Ramos (cell line): Measurements from ENCODE around the gene AMDHD1.
"Not testable (repeated sequence)": the region's sequence is repeated elsewhere in the genome, so short reads cannot be mapped to it uniquely, and the experiment has no call there.

Experiments used
- in situ Hi-C: fragments of 300-500 bp; cut with MboI; formaldehyde crosslinking; loops from one replicate; pipeline ENCODE4 v1.14.3; 2022; ENCODE audit warnings: low sequenced_read_pairs; ENCODE audit not compliant: unreplicated experiment

The AMDHD1 gene

GRCh38 chr12:95962222-95962621 is 19.1 kb downstream of the AMDHD1 start:
- in situ Hi-C loops: no loop called here

- in situ Hi-C loops: no loop called here
Measured at GRCh38 chr12:95963096-95963495, 20.0 kb downstream of the AMDHD1 start.

- in situ Hi-C loops: no loop called here
Measured at GRCh38 chr12:95966287-95966870, 23.2 kb downstream of the AMDHD1 start.

- in situ Hi-C loops: no loop called here
Measured at GRCh38 chr12:95967301-95967700, 24.2 kb downstream of the AMDHD1 start.

GRCh38 chr12:95969116-95969515 is 26.0 kb downstream of the AMDHD1 start:
- in situ Hi-C loops: not testable (repeated sequence)

GRCh38 chr12:95970905-95971304 is 27.8 kb downstream of the AMDHD1 start:
- in situ Hi-C loops: no loop called here

GRCh38 chr12:95972832-95973456 is 29.8 kb downstream of the AMDHD1 start:
- in situ Hi-C loops: no loop called here

- in situ Hi-C loops: no loop called here
Measured at GRCh38 chr12:95974358-95974757, 31.2 kb downstream of the AMDHD1 start.

GRCh38 chr12:95975491-95975890 is 32.4 kb downstream of the AMDHD1 start:
- in situ Hi-C loops: no loop called here

GRCh38 chr12:95976416-95976832 is 33.3 kb downstream of the AMDHD1 start:
- in situ Hi-C loops: no loop called here

- in situ Hi-C loops: no loop called here
Measured at GRCh38 chr12:95977764-95978305, 34.7 kb downstream of the AMDHD1 start.

- in situ Hi-C loops: no loop called here
Measured at GRCh38 chr12:95978351-95978750, 35.2 kb downstream of the AMDHD1 start.

- in situ Hi-C loops: no loop called here
Measured at GRCh38 chr12:95978774-95979173, 35.6 kb downstream of the AMDHD1 start.

GRCh38 chr12:95980437-95980836 is 37.3 kb downstream of the AMDHD1 start:
- in situ Hi-C loops: no loop called here

- in situ Hi-C loops: no loop called here
Measured at GRCh38 chr12:95982602-95983001, 39.5 kb downstream of the AMDHD1 start.

- in situ Hi-C loops: no loop called here
Measured at GRCh38 chr12:95984682-95985081, 41.6 kb downstream of the AMDHD1 start.

GRCh38 chr12:95986635-95987570 is 43.8 kb downstream of the AMDHD1 start:
- in situ Hi-C loops: no loop called here

- in situ Hi-C loops: no loop called here
Measured at GRCh38 chr12:95988506-95989275, 45.6 kb downstream of the AMDHD1 start.

- in situ Hi-C loops: no loop called here
Measured at GRCh38 chr12:95989504-95990123, 46.5 kb downstream of the AMDHD1 start.

GRCh38 chr12:95990136-95990535 is 47.0 kb downstream of the AMDHD1 start:
- in situ Hi-C loops: no loop called here
